Ovary (tissue), 9 donors: ENCODE results near the gene RTF1. TPM values are rescaled to one million over a fixed set of nuclear protein-coding genes. Genes with fewer than 3 reads are reported as not detected.

ENCODE experiments used
- DNase-seq, 5 donors: peaks; one replicate each; pipeline ENCODE4 v3.0.0-alpha.2; 2019 to 2020
- H3K27ac ChIP-seq, 2 donors: fragments of 200-600 bp; one replicate each; pipeline versions ENCODE4 v1.5.1 to v1.8.0; 2019 to 2022
- H3K27me3 ChIP-seq: fragments of 200-600 bp; one replicate; pipeline ENCODE4 v1.8.0; 2022
- H3K36me3 ChIP-seq: fragments of 200-600 bp; sonication (generic); one replicate; pipeline ENCODE4 v1.5.1; 2019
- H3K4me1 ChIP-seq: one replicate; pipeline ENCODE4 v1.8.1; 2013; ENCODE audit warnings: mild to moderate bottlenecking, moderate library complexity; ENCODE audit not compliant: insufficient read depth
- H3K4me3 ChIP-seq: fragments of 200-600 bp; sonication (generic); one replicate; pipeline ENCODE4 v1.5.1; 2017
- H3K9me3 ChIP-seq, 2 donors: fragments of 200-600 bp in 1 of 2; sonication (generic) in 1 of 2; one replicate each; pipeline versions ENCODE4 v1.5.1 to v1.8.1; 2013 to 2019; ENCODE audit warnings: mild to moderate bottlenecking in 1 of 2, moderate library complexity in 1 of 2
- CTCF ChIP-seq, 3 donors: fragments of 450-650 bp in 2 of 3; fragments of 200-600 bp in 1 of 3; IDR thresholded peaks; one replicate each; pipeline versions ENCODE4 v1.5.1 to v1.8.0; 2016 to 2022; ENCODE audit warnings: antibody characterized with exemption in 3 of 3, mild to moderate bottlenecking in 1 of 3
- EP300 ChIP-seq: sonication (generic); formaldehyde crosslinking; IDR thresholded peaks from one replicate; pipeline ENCODE4 v1.6.1; 2017; ENCODE audit warnings: antibody characterized with exemption
- POLR2A ChIP-seq: fragments of 450-650 bp; IDR thresholded peaks from one replicate; pipeline ENCODE4 v1.6.1; 2017; ENCODE audit warnings: antibody characterized with exemption, mild to moderate bottlenecking, moderate library complexity
- WGBS, 3 donors: extraction: QIAGEN DNeasy Blood & Tissue Kit in 1 of 3; methylation state at CpG; one replicate each; pipeline versions ENCODE4 v1.1.5 to v1.1.7; 2013 to 2017; 5-methylcytosine and 5-hydroxymethylcytosine counted together
- intact Hi-C, 4 donors: fragments of 100-400 bp; cut with DNase I; formaldehyde crosslinking; loops; one replicate each; pipeline versions ENCODE4 v1.11.0 to v1.15.1; 2022 to 2023
- polyA plus RNA-seq, 2 donors: library from polyadenylated mRNA; stranded (reverse); fragments of 200-250 nt in 1 of 2; fragments of 350-450 nt in 1 of 2; fragmentation: Illumina TruSeq in 1 of 2; extraction: RNeasy Lipid Tissue Mini Kit (QIAGEN cat#74804) in 1 of 2; gene quantifications; one replicate each; pipeline ENCODE4 v1.2.3, GENCODE V29; 2013 to 2014
- total RNA-seq, 7 donors: library from RNA; depleted of rRNA in 2 of 7; stranded (reverse); fragments of >200 nt in 2 of 7; fragmentation: NEBNext Ultra II Directional in 3 of 7; extraction: Animal tissue kit (Norgen Biotek cat#: 25700) in 3 of 7; gene quantifications; one replicate each; pipeline versions ENCODE4 v1.1.0 to v1.2.4, GENCODE V29; 2016 to 2023
- donor health status: DM: no; HTN: no; CAD: no; lungs with moderate emphysema.
- donor health status: DM: no; HTN: no; CAD: no.
- donor health status: Bipolar disorder and iron deficiency.
- donor health status: DM: yes; HTN: yes; CAD: no.
- donor health status: DM: no; HTN: no; CAD: no.
- donor health status: DM: yes; HTN: yes; CAD: no.

The RTF1 gene
- total and polyA plus RNA-seq, 9 donors, result 22.2 to 57.1 (median 35.6) TPM

DNA sequence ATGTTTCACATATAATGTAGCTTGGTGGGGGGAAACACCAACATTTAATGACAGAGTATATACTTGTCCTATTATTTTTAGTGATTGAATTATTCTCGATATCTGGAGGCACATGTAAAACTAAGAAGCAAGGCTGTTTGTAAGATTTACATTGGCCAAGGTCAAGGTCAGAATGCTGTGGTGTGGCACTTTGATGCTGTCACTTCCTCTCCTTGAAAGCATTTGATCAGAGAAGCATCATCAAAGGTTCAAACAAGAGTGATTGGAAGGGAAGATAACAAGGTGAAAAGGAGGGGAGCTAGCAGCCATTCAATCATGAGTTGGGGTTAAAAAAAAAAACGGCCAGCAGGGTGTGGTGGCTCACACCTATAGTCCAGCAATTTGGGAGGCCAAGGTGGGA, 26.4 kb downstream of the RTF1 start:
- TF ChIP-seq EP300 (no peak), POLR2A (no peak), CTCF (IDR thresholded peaks at IDR 0.05) (no peak)
- intact Hi-C loops, result no loop called here
- Histone ChIP-seq H3K9me3 (no peaks in the 10 kb centered on the region), H3K4me1 (no peaks in the 10 kb centered on the region), H3K27me3 (no peaks in the 10 kb centered on the region), H3K27ac (no peak overlapping the region), H3K36me3 (no peaks in the 10 kb centered on the region), H3K4me3 (no peak overlapping the region)
- no peak for DNase-seq
- WGBS, 3 donors, result 56 to 70% (median 59%) methylated on average over 2 of the region's 2 CpGs

DNA sequence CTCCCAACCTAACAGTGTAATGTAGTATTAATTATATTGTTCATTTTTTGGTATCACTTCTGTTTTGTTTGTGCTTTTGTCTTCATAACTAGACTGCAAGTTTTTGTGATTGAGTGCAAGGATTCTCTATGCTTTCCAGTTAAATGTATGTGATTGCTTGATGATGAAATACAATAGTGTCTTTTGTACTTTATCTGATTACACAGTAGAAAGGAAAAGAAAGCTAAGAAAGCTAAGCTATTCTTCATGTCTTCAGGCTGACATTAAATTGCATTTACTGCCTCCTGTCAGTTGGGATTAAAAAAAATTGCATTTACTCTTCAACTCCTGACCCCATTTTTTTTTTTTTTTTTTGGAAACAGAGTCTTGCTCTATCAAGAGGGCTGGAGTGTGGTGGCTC, 28.5 kb downstream of the RTF1 start:
- no peak for DNase-seq
- H3K36me3 ChIP-seq, result no peaks in the 10 kb centered on the region
- TF ChIP-seq POLR2A (no peak), CTCF (IDR thresholded peaks at IDR 0.05) (no peak), EP300 (no peak)
- H3K9me3 ChIP-seq, result no peaks in the 10 kb centered on the region
- H3K4me3 ChIP-seq, result no peak overlapping the region
- H3K4me1 ChIP-seq, result no peaks in the 10 kb centered on the region
- no peaks in the 10 kb centered on the region for H3K27me3 ChIP-seq
- no peak overlapping the region for H3K27ac ChIP-seq
- intact Hi-C loops, result no loop called here

GRCh38 chr15:41462084-41462795, 45.3 kb downstream of the RTF1 start:
- Histone ChIP-seq H3K27ac (no peak overlapping the region), H3K36me3 (no peaks in the 10 kb centered on the region), H3K4me3 (no peak overlapping the region), H3K9me3 (no peaks in the 10 kb centered on the region), H3K4me1 (no peaks in the 10 kb centered on the region), H3K27me3 (no peaks in the 10 kb centered on the region)
- intact Hi-C loops, result no loop called here
- no peak for DNase-seq
- TF ChIP-seq POLR2A (no peak), EP300 (no peak), CTCF (IDR thresholded peaks at IDR 0.05) (no peak)
- 74 to 79% (median 75%) methylated on average over 4 of the region's 4 CpGs for WGBS, 3 donors

DNA sequence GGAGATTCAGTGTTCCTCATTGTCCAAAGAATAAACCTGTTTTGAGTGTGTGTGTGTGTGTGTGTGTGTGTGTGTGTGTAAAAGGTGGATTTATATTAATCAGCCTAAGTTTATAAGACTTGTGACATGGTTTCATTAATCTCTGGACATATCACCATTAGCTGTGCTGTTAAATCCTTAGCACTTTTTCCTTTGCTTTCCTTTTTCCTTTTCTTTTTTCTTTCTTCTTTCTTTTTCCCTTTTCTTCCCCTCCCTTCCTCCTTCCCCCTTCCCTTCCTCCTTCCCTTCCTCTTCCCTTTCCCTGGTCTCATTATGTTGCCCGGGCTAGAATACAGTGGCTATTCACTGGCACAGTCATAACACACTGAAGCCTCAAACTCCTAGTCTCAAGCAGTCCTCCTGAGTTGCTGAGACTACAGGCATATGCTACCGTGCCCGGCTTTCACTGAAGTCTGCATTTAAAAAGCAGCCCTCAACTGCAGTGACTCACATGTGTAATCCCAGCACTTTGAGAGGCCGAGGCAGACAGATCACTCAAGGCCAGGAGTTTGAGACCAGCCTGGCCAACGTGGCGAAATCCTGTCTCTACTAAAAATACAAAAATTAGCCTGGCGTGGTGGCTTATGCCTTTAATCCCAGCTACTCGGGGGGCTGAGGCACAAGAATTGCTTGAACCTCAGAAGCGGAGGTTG, 48.1 kb downstream of the RTF1 start:
- 91 to 92% (median 91%) methylated on average over 9 of the region's 9 CpGs for WGBS, 3 donors
- Histone ChIP-seq H3K4me3 (no peak overlapping the region), H3K36me3 (no peaks in the 10 kb centered on the region), H3K4me1 (no peaks in the 10 kb centered on the region), H3K27ac (no peak overlapping the region), H3K27me3 (no peaks in the 10 kb centered on the region), H3K9me3 (no peaks in the 10 kb centered on the region)
- TF ChIP-seq EP300, result no peak
- TF ChIP-seq POLR2A, result no peak
- no peak for TF ChIP-seq CTCF (IDR thresholded peaks at IDR 0.05)
- DNase-seq, result no peak
- intact Hi-C loops, result no loop called here
